Natural killer cell (primary cell): ENCODE measurements around the gene RAD23B. TPM values are rescaled to one million over a fixed set of nuclear protein-coding genes. Genes with fewer than 3 reads are reported as not detected.
A peak's percentile ranks its signal among the peaks of the same experiment; 100 is the strongest.

Experiments
- ATAC-seq, 3 donors: fragments of 150-1000 bp in 2 of 3; fragments of 200-7000 bp in 1 of 3; cut with Tn5 transposase; 1 replicate in 1 of 3; 2 replicates in 2 of 3; pipeline ENCODE4 v1.10.0; 2021; ENCODE audit warnings: mild to moderate bottlenecking in 2 of 3, moderate library complexity in 2 of 3
- DNase-seq, 2 donors: peaks; one replicate each; pipeline versions ENCODE4 v3.0.0 to v3.0.0-alpha.2; 2013 to 2021; ENCODE audit warnings: mixed read lengths in 1 of 2
- H3K27ac ChIP-seq: one replicate; pipeline ENCODE4 v1.5.1; 2013; ENCODE audit warnings: mild to moderate bottlenecking, low read length
- H3K27me3 ChIP-seq: one replicate; pipeline ENCODE4 v1.6.1; 2013; ENCODE audit warnings: low read length; ENCODE audit not compliant: control insufficient read depth, insufficient read depth
- H3K36me3 ChIP-seq: one replicate; pipeline ENCODE4 v1.6.1; 2013; ENCODE audit warnings: low read length; ENCODE audit not compliant: control insufficient read depth, insufficient read depth
- H3K4me1 ChIP-seq: one replicate; pipeline ENCODE4 v1.6.1; 2013; ENCODE audit warnings: low read length; ENCODE audit not compliant: control insufficient read depth, insufficient read depth
- H3K4me3 ChIP-seq: one replicate; pipeline ENCODE4 v1.5.1; 2013; ENCODE audit warnings: low read length
- H3K9me3 ChIP-seq: one replicate; pipeline ENCODE4 v1.6.1; 2013; ENCODE audit warnings: low read length; ENCODE audit not compliant: control insufficient read depth, insufficient read depth
- H3K27ac Mint-ChIP-seq, 2 donors: one replicate each; pipeline ENCODE4 v1.8.0; 2022; ENCODE audit warnings: mild to moderate bottlenecking in 2 of 2, mixed read lengths in 2 of 2, moderate library complexity in 1 of 2
- H3K27me3 Mint-ChIP-seq, 2 donors: one replicate each; pipeline ENCODE4 v1.8.0; 2022; ENCODE audit warnings: low read depth in 2 of 2, mixed read lengths in 2 of 2
- H3K36me3 Mint-ChIP-seq: one replicate; pipeline ENCODE4 v1.8.0; 2022; ENCODE audit warnings: mixed read lengths
- H3K4me1 Mint-ChIP-seq, 2 donors: one replicate each; pipeline ENCODE4 v1.8.0; 2022; ENCODE audit warnings: mixed read lengths in 2 of 2
- H3K4me3 Mint-ChIP-seq: one replicate; pipeline ENCODE4 v1.8.0; 2022; ENCODE audit warnings: mild to moderate bottlenecking, moderate library complexity, mixed read lengths
- H3K9me3 Mint-ChIP-seq, 2 donors: one replicate each; pipeline ENCODE4 v1.8.0; 2022; ENCODE audit warnings: mixed read lengths in 2 of 2
- CTCF ChIP-seq: fragments of 200-600 bp; IDR thresholded peaks from one replicate; pipeline ENCODE4 v1.8.0; 2022; ENCODE audit warnings: antibody characterized with exemption
- WGBS: methylation state at CpG from one replicate; pipeline ENCODE4 v1.1.7; 2013; ENCODE audit warnings: missing lambda C conversion rate; ENCODE audit not compliant: insufficient coverage; 5-methylcytosine and 5-hydroxymethylcytosine counted together
- intact Hi-C: fragments of 100-400 bp; cut with micrococcal nuclease; formaldehyde crosslinking; loops from one replicate; pipeline ENCODE4 v1.14.2; 2022
- total RNA-seq, 4 donors: library from RNA; stranded (reverse); fragments of 120-200 nt in 1 of 4; gene quantifications; one replicate each; pipeline versions ENCODE4 v1.2.3 to v1.2.4, GENCODE V29; 2013 to 2022

The RAD23B gene
- total RNA-seq, 3 donors from 2014 or later (not counting 1 experiment from before 2014, with no cell fraction given): 85.6 to 101 (median 92.6) TPM

GRCh38 chr9:107274096-107274495, 9.0 kb upstream of the RAD23B start:
- H3K27me3 Mint-ChIP-seq: no peaks in the 10 kb centered on the region
- no peaks in the 10 kb centered on the region for H3K9me3 Mint-ChIP-seq
- Histone ChIP-seq H3K4me3 (no peak overlapping the region), H3K27me3 (peaks cover 4% of the 10 kb centered on the region), H3K9me3 (no peaks in the 10 kb centered on the region), H3K36me3 (no peaks in the 10 kb centered on the region), H3K4me1 (no peaks in the 10 kb centered on the region), H3K27ac (no peak overlapping the region)
- WGBS: 14% methylated on average over 1 of the region's 1 CpG
- H3K4me1 Mint-ChIP-seq: peaks cover 12 to 16% of the 10 kb centered on the region in 2 donors
- DNase-seq (peak in 1 of 2 donors; percentile 27), ATAC-seq (peak; percentile 50 to 64 (median 54))
- intact Hi-C loops: no loop called here
- no peak for TF ChIP-seq CTCF
- H3K4me3 Mint-ChIP-seq: no peak overlapping the region
- H3K36me3 Mint-ChIP-seq: no peaks in the 10 kb centered on the region
- no peak overlapping the region for H3K27ac Mint-ChIP-seq

- no peak overlapping the region for H3K27ac ChIP-seq
- Mint-ChIP-seq H3K36me3 (no peaks in the 10 kb centered on the region), H3K4me1 (peaks cover 10 to 14% of the 10 kb centered on the region in 2 donors), H3K4me3 (no peak overlapping the region), H3K9me3 (no peaks in the 10 kb centered on the region), H3K27me3 (no peaks in the 10 kb centered on the region), H3K27ac (no peak overlapping the region)
- intact Hi-C loops: no loop called here
- 93% methylated on average over 4 of the region's 4 CpGs for WGBS
- H3K27me3 ChIP-seq: peaks cover 3% of the 10 kb centered on the region
- TF ChIP-seq CTCF: no peak
- DNase-seq (no peak), ATAC-seq (no peak)
- no peak overlapping the region for H3K4me3 ChIP-seq
- H3K4me1 ChIP-seq: no peaks in the 10 kb centered on the region
- H3K9me3 ChIP-seq: no peaks in the 10 kb centered on the region
- no peaks in the 10 kb centered on the region for H3K36me3 ChIP-seq
Measured at GRCh38 chr9:107274953-107275422, 8.1 kb upstream of the RAD23B start.

GRCh38 chr9:107275530-107275929, 7.5 kb upstream of the RAD23B start:
- ATAC-seq (no peak), DNase-seq (no peak)
- H3K4me3 Mint-ChIP-seq: no peak overlapping the region
- H3K27ac Mint-ChIP-seq: no peak overlapping the region
- TF ChIP-seq CTCF: no peak
- H3K4me3 ChIP-seq: no peak overlapping the region
- 100% methylated on average over 2 of the region's 2 CpGs for WGBS
- no peaks in the 10 kb centered on the region for H3K36me3 ChIP-seq
- no peaks in the 10 kb centered on the region for H3K36me3 Mint-ChIP-seq
- no peaks in the 10 kb centered on the region for H3K9me3 Mint-ChIP-seq
- peaks cover 3% of the 10 kb centered on the region for H3K27me3 ChIP-seq
- H3K4me1 Mint-ChIP-seq: peaks cover 5 to 10% of the 10 kb centered on the region in 2 donors
- intact Hi-C loops: no loop called here
- peaks cover 0 to 2% of the 10 kb centered on the region in 2 donors for H3K27me3 Mint-ChIP-seq
- no peak overlapping the region for H3K27ac ChIP-seq
- no peaks in the 10 kb centered on the region for H3K4me1 ChIP-seq
- no peaks in the 10 kb centered on the region for H3K9me3 ChIP-seq
